ENCODE measurements around the gene AKR1C3.

AKR1C3 gene

GRCh38 chr10:5142199-5142598 lies 48.0 kb downstream of the AKR1C3 start:
- DNase-seq = no peak

- no peak for DNase-seq
Observed at GRCh38 chr10:5143137-5143536, 48.9 kb downstream of the AKR1C3 start.

- DNase-seq = no peak
Observed at GRCh38 chr10:5146920-5147254, 52.7 kb downstream of the AKR1C3 start.

DNA sequence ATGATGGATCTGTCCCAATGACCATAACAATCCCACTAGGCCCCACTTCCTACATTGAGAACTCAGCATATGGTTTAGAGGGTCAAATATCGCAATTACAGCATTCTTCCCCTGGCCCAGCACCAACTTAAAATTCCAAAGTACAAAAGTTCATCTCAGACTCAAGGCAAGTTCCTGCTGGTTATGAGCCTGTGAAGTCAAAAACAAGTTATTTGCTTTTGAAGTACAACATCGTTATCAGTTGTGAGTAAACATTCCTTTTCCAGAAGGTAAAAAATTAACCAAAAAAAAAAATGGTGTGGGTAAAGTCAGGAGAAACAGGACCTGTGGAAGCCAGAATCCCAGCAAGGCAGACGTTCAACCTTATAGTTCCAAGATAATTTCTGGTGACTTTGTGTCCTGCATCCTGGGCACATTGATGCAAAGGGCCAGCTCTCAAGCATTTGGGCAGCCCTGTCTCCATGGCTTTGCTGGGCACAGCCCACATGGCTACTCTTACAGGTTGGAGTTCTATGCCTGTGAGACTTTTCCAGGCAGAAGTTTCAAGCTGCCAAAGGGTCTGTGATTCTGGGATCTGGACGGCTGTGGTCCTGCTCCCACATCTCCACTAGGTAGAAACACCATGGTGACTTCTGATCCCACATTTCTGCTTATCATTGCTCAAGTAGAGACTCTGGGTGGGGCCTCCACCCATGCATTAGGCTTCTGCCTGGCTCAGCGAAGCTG lies 53.2 kb downstream of the AKR1C3 start:
- no peak for DNase-seq

- no peak for DNase-seq
Observed at GRCh38 chr10:5147981-5148677, 53.9 kb downstream of the AKR1C3 start.

DNA sequence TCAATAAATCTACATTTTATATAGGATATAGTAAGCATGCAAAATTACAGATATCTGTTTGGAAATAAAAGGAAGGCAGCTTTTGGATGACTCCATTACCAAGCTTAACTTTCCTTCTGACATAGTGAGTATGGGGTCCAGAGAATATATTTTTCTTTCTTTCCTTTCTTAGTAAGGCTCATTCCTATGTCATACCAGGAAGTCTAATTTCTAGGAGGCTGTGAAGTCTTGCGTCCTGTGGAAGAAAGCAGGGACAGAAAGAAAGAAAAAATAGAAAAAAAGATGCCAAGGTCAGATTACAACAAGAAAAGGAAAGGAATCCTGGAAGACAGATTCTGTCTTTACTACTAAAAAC lies 54.4 kb downstream of the AKR1C3 start:
- no peak for DNase-seq

DNA sequence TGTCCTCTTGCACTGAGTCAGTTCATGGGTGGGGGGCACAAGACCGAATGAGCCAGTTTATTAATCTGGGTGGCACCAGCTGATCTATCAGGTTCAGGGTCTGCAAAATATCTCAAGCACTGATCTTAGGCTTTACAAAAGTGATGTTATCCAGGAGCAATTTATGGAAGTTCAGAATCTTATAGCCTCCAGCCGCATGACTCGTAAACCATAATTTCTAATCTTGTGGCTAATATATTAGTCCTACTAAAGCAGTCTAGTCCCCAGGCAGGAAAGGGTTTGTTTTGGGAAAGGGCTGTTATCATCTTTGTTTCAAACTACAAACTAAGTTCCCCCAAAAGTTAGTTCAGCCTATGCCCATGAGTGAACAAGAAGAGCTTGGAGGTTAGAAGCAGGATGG lies 56.9 kb downstream of the AKR1C3 start:
- DNase-seq = no peak

DNA sequence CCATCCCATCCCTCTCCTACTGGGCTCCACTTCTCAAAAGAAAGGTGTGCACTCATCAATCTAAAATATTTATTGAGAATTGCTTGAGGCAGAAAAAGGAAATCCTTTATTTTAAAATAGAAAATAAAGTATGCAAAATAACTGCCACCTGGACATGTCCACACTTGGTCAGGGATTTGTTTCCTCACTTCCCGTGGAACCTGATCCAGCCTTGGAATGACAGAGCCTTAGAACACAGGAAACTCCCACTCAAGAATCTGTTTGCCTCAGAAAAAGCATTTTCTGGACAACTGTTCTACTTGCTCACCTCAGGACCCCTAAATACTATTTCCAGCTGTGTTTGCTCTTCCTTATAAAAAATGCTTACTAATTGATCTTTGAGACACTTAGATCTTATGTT lies 61.7 kb downstream of the AKR1C3 start:
- DNase-seq = no peak

Data from CD4-positive, alpha-beta T cell treated with Interleukin-15 for 1 hour (primary cell).